GM21360 (cell line): ENCODE results near the gene ASGR2.

ENCODE experiments used
- ATAC-seq: cut with Tn5 transposase; IDR thresholded peaks from one replicate; pipeline ENCODE4 v1.9.1; 2021; ENCODE audit warnings: mild to moderate bottlenecking, moderate library complexity; ENCODE audit not compliant: unreplicated experiment

ASGR2 gene

DNA sequence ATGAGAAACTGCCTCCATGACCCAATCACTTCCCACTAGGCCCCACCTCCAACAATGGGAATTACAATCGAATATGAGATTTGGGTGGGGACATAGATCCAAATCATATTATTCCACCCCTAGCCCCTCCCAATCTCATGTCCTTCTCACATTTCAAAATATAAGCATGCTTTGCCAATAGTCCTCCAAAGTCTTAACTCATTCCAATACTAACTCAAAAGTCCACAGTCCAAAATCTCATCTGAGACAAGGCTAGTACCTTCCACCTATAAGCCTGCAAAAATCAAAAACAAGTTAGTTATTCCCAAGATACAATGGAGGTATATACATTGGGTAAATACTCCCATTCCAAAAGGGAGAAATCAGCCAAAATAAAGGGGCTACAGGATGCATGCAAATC, 47.4 kb downstream of the ASGR2 start:
- no peak for ATAC-seq

DNA sequence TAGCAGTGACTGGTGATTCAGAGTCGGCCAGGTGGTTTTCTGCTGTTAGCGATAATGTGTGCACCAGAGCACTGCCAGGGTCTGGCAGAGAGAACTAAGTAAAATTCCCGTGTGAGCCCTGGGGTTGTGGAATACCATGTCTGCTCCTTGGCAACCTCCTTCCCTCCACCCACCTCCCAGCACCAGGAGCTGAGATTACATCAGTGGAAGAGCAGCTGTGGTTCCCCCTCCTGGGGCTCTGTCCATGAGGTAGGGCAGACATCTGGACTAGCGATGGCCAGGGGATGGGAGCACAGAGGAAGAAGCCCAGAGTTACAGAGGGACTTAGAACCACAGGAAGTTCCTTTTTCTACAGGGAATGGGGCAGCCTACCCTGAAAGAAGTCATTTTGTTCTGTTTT, 50.4 kb downstream of the ASGR2 start:
- ATAC-seq = no peak

- no peak for ATAC-seq
These were observed 51.0 kb downstream of the ASGR2 start for GRCh38 chr17:7063518-7064094.

- ATAC-seq = no peak
These were observed 54.3 kb downstream of the ASGR2 start for GRCh38 chr17:7060165-7060891.

DNA sequence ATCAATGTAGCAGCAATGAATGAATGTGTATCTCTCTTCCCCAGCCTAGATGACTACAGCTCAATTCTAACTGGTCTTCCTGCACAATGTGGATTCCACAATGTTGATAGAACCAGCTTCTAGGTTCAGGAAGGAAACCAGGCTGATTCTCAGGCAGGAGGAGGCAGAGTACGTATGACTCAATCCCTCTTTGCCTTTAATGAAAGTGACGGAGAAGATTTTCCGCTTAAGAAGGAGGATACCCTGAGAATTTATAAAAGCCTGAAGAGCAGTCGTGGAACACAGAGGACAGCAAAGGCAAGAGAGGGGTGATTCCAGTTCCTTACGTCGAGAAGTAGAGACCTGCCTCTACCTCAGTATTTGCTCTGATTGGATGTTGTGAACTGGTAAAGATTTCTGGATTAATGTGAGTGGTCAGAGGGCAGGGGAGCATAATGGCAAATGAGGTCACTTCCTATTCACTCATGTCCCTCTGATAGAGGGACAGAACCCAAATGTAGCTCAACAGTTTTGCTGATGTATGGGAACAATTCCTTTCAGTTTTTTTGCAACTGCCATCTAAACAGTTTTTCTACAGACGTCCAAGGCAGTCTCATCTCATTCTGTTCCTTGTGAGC, 55.7 kb downstream of the ASGR2 start:
- ATAC-seq = no peak

DNA sequence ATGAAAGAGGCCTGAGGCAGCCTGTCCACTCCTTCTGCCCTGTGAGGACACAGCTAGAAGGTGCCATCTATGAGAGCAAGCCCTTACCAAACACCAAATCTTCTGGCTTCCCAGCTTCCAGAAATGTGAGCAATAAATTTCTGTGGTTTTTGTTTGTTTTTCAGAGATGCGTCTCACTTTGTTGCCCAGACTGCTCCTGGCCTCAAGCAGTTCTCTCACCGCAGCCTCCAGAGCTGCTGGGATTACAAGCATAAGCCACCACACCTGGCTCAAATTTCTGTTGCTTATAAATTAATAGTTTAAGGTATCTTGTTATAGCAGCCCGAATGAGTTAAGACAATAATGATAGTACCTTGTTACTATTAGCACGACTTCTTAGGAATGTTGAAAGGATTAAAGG, 58.2 kb downstream of the ASGR2 start:
- ATAC-seq = no peak
